GM12878 (cell line): ENCODE results near the gene ABHD8. TPM values are rescaled to one million over a fixed set of nuclear protein-coding genes. Genes with fewer than 3 reads are reported as not detected.

Experiments used
- CHD4 ChIP-seq: fragments of 200-600 bp; sonication (generic); IDR thresholded peaks from 2 replicates; pipeline ENCODE4 v1.6.1; 2016; ENCODE audit warnings: mild to moderate bottlenecking
- CREM ChIP-seq: IDR thresholded peaks from 2 replicates; pipeline ENCODE4 v1.6.1; 2014; ENCODE audit warnings: antibody characterized with exemption, low read depth
- E2F4 ChIP-seq: IDR thresholded peaks from 2 replicates; pipeline ENCODE4 v1.6.1; 2012; ENCODE audit warnings: low read depth, low read length, improper control_type of control experiment
- GATAD2B ChIP-seq: fragments of 450-650 bp; conservative IDR thresholded peaks from 2 replicates; pipeline ENCODE4 v1.6.1; 2017; ENCODE audit warnings: low read depth, mild to moderate bottlenecking, moderate library complexity
- HCFC1 ChIP-seq: fragments of 150-350 bp; IDR thresholded peaks from 2 replicates; pipeline ENCODE4 v1.6.1; 2014; ENCODE audit warnings: low read length
- HDAC2 ChIP-seq: fragments of 200-600 bp; sonication (generic); IDR thresholded peaks from 2 replicates; pipeline ENCODE4 v1.6.1; 2017
- HDAC6 ChIP-seq: fragments of 200-600 bp; sonication (generic); IDR thresholded peaks from one replicate; pipeline ENCODE4 v1.8.0; 2017; ENCODE audit warnings: antibody characterized with exemption; ENCODE audit not compliant: unreplicated experiment
- JUND ChIP-seq: IDR thresholded peaks from 2 replicates; pipeline ENCODE4 v1.6.1; 2012; ENCODE audit warnings: low read depth, mild to moderate bottlenecking, low read length, improper control_type of control experiment, moderate library complexity
- NBN ChIP-seq: fragments of 450-650 bp; IDR thresholded peaks from 2 replicates; pipeline ENCODE4 v1.6.1; 2016
- NFYB ChIP-seq: IDR thresholded peaks from 2 replicates; pipeline ENCODE4 v1.6.1; 2011; ENCODE audit warnings: low read depth, mild to moderate bottlenecking, low read length, improper control_type of control experiment, moderate library complexity; ENCODE audit not compliant: insufficient read depth
- NR2F1 ChIP-seq: fragments of 450-650 bp; conservative IDR thresholded peaks from 2 replicates; pipeline ENCODE4 v1.6.1; 2017; ENCODE audit warnings: mild to moderate bottlenecking
- PAX8 ChIP-seq: fragments of 450-650 bp; IDR thresholded peaks from 2 replicates; pipeline ENCODE4 v1.6.1; 2017; ENCODE audit warnings: mild to moderate bottlenecking, moderate library complexity
- PRDM15 ChIP-seq: fragments of 450-650 bp; formaldehyde crosslinking; IDR thresholded peaks from 2 replicates; pipeline ENCODE4 v1.4.0; 2020; ENCODE audit warnings: mild to moderate bottlenecking, moderate library complexity
- SKIL ChIP-seq: fragments of 450-650 bp; IDR thresholded peaks from 2 replicates; pipeline ENCODE4 v1.6.1; 2017; ENCODE audit warnings: mild to moderate bottlenecking, low read depth, inconsistent platforms; ENCODE audit not compliant: poor library complexity, severe bottlenecking
- SMC3 ChIP-seq: IDR thresholded peaks from 2 replicates; pipeline ENCODE4 v1.6.1; 2011; ENCODE audit warnings: low read length, improper control_type of control experiment, borderline replicate concordance
- SP1 ChIP-seq: IDR thresholded peaks from one replicate; pipeline ENCODE4 v1.6.1; 2011; ENCODE audit warnings: low read depth, low read length
- SRF ChIP-seq, 2 experiments: IDR thresholded peaks; 2 replicates each; pipeline ENCODE4 v1.6.1; 2011; ENCODE audit warnings: low read depth in 2 of 2, low read length in 2 of 2, mild to moderate bottlenecking in 1 of 2, moderate library complexity in 1 of 2
- TAF1 ChIP-seq: IDR thresholded peaks from 2 replicates; pipeline ENCODE4 v1.6.1; 2011; ENCODE audit warnings: mild to moderate bottlenecking, low read depth, low read length, borderline replicate concordance
- ZBTB4 ChIP-seq: fragments of 450-650 bp; formaldehyde crosslinking; IDR thresholded peaks from 2 replicates; pipeline ENCODE4 v1.4.0; 2022; ENCODE audit warnings: mild to moderate bottlenecking, moderate library complexity
- ZNF207 ChIP-seq: fragments of 450-650 bp; IDR thresholded peaks from 2 replicates; pipeline ENCODE4 v1.6.1; 2014; ENCODE audit warnings: antibody characterized with exemption, mild to moderate bottlenecking, borderline replicate concordance
- ZZZ3 ChIP-seq: IDR thresholded peaks from 2 replicates; pipeline ENCODE4 v1.6.1; 2011; ENCODE audit warnings: low read depth; ENCODE audit not compliant: control insufficient read depth, insufficient read length
- polyA plus RNA-seq, 11 experiments: library from polyadenylated mRNA; depleted of rRNA in 4 of 11; unstranded in 6 of 11; stranded (reverse) in 5 of 11; fragments of >200 nt; fragmentation: Nextera tagmentation in 4 of 11; fragmentation: Illumina TruSeq in 1 of 11; extraction: Ambion mirVana in 4 of 11; extraction: Trizol in 1 of 11; gene quantifications; 1 replicate in 1 of 11; 2 replicates in 10 of 11; pipeline versions ENCODE4 v1.2.1 to v1.2.3, GENCODE V29; 2011 to 2016; ENCODE audit warnings: inconsistent platforms in 2 of 11, missing spikeins in 2 of 11, low read depth in 1 of 11
- total RNA-seq, 4 experiments: library from RNA; depleted of rRNA in 3 of 4; stranded (reverse); fragments of >200 nt in 3 of 4; fragmentation: Illumina TruSeq in 1 of 4; extraction: Trizol in 1 of 4; gene quantifications; 2 replicates each; pipeline versions ENCODE4 v1.2.1 to v1.2.3, GENCODE V29; 2013 to 2021

ABHD8 gene
- total and polyA plus RNA-seq, 10 of the 15 experiments (the other 5 are each of a cell fraction or from before 2014, with no cell fraction given), result 0.03 to 12.5 (median 6.0) TPM

- TF ChIP-seq HDAC6 (no peak), SRF (IDR thresholded peaks at IDR 0.05; ENCODE audit: low read depth in 2 of 2, low read length in 2 of 2) (no peak), JUND (no peak), E2F4 (no peak), ZBTB4 (CRISPR knock-in tag) (no peak), SP1 (peak; percentile 25), HDAC2 (no peak), SMC3 (peak; percentile 80), PAX8 (no peak), ZNF207 (no peak), NBN (peak; percentile 49; the same call in 1 of the 2 replicates), SKIL (no peak), HCFC1 (no peak), CREM (no peak), PRDM15 (CRISPR knock-in tag) (no peak), CHD4 (no peak), NFYB (no peak), TAF1 (no peak), NR2F1 (peak; percentile 65), GATAD2B (peak; percentile 84), ZZZ3 (no peak)
These were observed 20.6 kb downstream of the ABHD8 start (continued) for GRCh38 chr19:17282488-17283125.
